ENCODE measurements around the gene TRPT1.

DNA sequence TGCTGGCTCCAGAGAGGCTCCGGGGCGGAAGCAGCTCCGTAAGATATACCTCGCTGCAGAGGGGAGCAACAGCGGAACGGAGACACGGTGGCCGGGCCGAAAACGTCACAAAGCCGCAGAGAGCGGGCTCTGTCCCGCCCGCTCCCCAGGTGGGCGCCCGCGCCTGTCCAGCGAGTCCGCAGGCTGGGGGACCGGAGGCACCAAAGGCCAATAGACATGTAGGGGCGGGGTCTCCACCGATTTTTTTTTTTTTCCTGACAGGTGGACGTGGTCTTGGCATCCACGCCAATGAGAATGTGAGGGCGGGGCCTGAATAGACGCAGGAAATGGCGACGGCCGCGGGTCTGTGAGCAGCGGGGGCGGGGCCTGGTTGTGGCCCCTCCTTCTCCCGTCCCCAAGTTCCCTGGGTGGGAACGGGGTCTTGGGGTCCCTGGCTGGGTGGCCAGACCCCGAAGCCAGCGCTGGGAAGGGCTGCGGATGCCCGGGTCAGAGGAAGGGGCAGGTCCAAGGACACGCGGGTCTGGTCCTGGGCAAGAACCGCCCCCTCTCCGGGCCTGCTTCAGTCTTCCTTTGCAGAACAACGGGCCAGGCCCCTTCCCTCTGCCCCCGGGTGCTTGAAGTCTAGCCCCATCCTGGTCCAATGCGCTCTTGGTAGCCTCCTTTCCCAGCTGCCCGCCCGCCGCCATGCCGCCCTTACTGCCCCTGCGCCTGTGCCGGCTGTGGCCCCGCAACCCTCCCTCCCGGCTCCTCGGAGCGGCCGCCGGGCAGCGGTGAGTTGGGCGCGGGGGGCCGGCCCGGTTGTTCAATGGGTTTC, 4.4 kb upstream of the TRPT1 start, which contains the start of gene DNAJC4:
- TF ChIP-seq, protein P1, sequence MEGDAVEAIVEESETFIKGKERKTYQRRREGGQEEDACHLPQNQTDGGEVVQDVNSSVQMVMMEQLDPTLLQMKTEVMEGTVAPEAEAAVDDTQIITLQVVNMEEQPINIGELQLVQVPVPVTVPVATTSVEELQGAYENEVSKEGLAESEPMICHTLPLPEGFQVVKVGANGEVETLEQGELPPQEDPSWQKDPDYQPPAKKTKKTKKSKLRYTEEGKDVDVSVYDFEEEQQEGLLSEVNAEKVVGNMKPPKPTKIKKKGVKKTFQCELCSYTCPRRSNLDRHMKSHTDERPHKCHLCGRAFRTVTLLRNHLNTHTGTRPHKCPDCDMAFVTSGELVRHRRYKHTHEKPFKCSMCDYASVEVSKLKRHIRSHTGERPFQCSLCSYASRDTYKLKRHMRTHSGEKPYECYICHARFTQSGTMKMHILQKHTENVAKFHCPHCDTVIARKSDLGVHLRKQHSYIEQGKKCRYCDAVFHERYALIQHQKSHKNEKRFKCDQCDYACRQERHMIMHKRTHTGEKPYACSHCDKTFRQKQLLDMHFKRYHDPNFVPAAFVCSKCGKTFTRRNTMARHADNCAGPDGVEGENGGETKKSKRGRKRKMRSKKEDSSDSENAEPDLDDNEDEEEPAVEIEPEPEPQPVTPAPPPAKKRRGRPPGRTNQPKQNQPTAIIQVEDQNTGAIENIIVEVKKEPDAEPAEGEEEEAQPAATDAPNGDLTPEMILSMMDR (conservative IDR thresholded peaks at IDR 0.05; ENCODE audit: low read length) = no peak
- no peak for TF ChIP-seq EZH2phosphoT487 (IDR thresholded peaks at IDR 0.05; ENCODE audit: borderline replicate concordance, low read depth, low read length)
